Thymus (tissue), 11 donors: ENCODE measurements around the gene STARD3. TPM values are rescaled to one million over a fixed set of nuclear protein-coding genes. Genes with fewer than 3 reads are reported as not detected.

Experiments used
- DNase-seq, 9 donors: peaks; one replicate each; pipeline ENCODE4 v3.0.0-alpha.2; 2013; ENCODE audit warnings: low spot score in 9 of 9, low read depth in 6 of 9, missing footprints in 1 of 9
- H3K27ac ChIP-seq, 2 donors: one replicate each; pipeline ENCODE4 v1.5.1; 2013; ENCODE audit warnings: control low read depth in 1 of 2, low read depth in 1 of 2, low read length in 1 of 2, mild to moderate bottlenecking in 1 of 2, moderate library complexity in 1 of 2
- H3K27me3 ChIP-seq, 2 donors: one replicate each; pipeline ENCODE4 v1.5.1; 2013; ENCODE audit warnings: low read length in 1 of 2; ENCODE audit not compliant: control insufficient read depth in 2 of 2, insufficient read depth in 1 of 2
- H3K36me3 ChIP-seq, 2 donors: one replicate each; pipeline ENCODE4 v1.5.1; 2013; ENCODE audit warnings: low read length in 1 of 2, mild to moderate bottlenecking in 1 of 2, moderate library complexity in 1 of 2; ENCODE audit not compliant: control insufficient read depth in 2 of 2, insufficient read depth in 2 of 2
- H3K4me1 ChIP-seq, 2 donors: one replicate each; pipeline ENCODE4 v1.5.1; 2013; ENCODE audit warnings: low read length in 2 of 2; ENCODE audit not compliant: control insufficient read depth in 2 of 2, insufficient read depth in 2 of 2
- H3K4me3 ChIP-seq, 2 donors: one replicate each; pipeline ENCODE4 v1.5.1; 2013; ENCODE audit warnings: low read length in 2 of 2, control low read depth in 1 of 2, mild to moderate bottlenecking in 1 of 2
- H3K9me3 ChIP-seq, 2 donors: one replicate each; pipeline ENCODE4 v1.5.1; 2013; ENCODE audit warnings: low read length in 1 of 2, mild to moderate bottlenecking in 1 of 2; ENCODE audit not compliant: control insufficient read depth in 2 of 2, insufficient read depth in 1 of 2
- WGBS: extraction: QIAGEN DNeasy Blood & Tissue Kit; methylation state at CpG from one replicate; pipeline ENCODE4 v1.1.7; 2013; 5-methylcytosine and 5-hydroxymethylcytosine counted together
- polyA plus RNA-seq: library from polyadenylated mRNA; stranded (reverse); fragments of 200-250 nt; gene quantifications from one replicate; pipeline ENCODE4 v1.2.3, GENCODE V29; 2013
- total RNA-seq: library from RNA; stranded (reverse); fragments of 120-200 nt; gene quantifications from one replicate; pipeline ENCODE4 v1.2.4, GENCODE V29; 2013
- donor health status: healthy.

STARD3 gene
- total and polyA plus RNA-seq, 2 donors, result 15.1 to 113 TPM

DNA sequence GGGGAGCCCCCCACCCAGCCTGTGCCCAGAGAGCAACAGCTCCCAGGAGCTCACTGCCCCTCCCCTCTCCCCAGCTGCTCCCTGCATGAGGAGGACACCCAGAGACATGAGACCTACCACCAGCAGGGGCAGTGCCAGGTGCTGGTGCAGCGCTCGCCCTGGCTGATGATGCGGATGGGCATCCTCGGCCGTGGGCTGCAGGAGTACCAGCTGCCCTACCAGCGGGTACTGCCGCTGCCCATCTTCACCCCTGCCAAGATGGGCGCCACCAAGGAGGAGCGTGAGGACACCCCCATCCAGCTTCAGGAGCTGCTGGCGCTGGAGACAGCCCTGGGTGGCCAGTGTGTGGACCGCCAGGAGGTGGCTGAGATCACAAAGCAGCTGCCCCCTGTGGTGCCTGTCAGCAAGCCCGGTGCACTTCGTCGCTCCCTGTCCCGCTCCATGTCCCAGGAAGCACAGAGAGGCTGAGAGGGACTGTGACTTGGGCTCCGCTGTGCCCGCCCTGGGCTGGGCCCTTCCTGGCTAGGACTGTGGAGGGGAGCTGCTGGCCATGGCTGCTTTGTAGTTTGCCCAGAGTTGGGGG is 28.8 kb downstream of the STARD3 start:
- peaks cover 0 to 20% of the 10 kb centered on the region in 2 donors for H3K4me1 ChIP-seq
- H3K27ac ChIP-seq, result no peak overlapping the region
- H3K27me3 ChIP-seq, result peaks cover 35 to 62% of the 10 kb centered on the region in 2 donors
- H3K36me3 ChIP-seq, result peaks cover 26 to 27% of the 10 kb centered on the region in 2 donors
- DNase-seq, result no peak
- 84% methylated on average over 17 of the region's 17 CpGs for WGBS
- no peak overlapping the region for H3K4me3 ChIP-seq
- H3K9me3 ChIP-seq, result peaks cover 0 to 7% of the 10 kb centered on the region in 2 donors

GRCh38 chr17:39666231-39666600 is 29.3 kb downstream of the STARD3 start:
- peaks cover 0 to 16% of the 10 kb centered on the region in 2 donors for H3K4me1 ChIP-seq
- peaks cover 21 to 22% of the 10 kb centered on the region in 2 donors for H3K36me3 ChIP-seq
- H3K4me3 ChIP-seq, result no peak overlapping the region
- 89% methylated on average over 2 of the region's 2 CpGs for WGBS
- peaks cover 35 to 67% of the 10 kb centered on the region in 2 donors for H3K27me3 ChIP-seq
- peaks cover 0 to 7% of the 10 kb centered on the region in 2 donors for H3K9me3 ChIP-seq
- no peak for DNase-seq
- H3K27ac ChIP-seq, result no peak overlapping the region

DNA sequence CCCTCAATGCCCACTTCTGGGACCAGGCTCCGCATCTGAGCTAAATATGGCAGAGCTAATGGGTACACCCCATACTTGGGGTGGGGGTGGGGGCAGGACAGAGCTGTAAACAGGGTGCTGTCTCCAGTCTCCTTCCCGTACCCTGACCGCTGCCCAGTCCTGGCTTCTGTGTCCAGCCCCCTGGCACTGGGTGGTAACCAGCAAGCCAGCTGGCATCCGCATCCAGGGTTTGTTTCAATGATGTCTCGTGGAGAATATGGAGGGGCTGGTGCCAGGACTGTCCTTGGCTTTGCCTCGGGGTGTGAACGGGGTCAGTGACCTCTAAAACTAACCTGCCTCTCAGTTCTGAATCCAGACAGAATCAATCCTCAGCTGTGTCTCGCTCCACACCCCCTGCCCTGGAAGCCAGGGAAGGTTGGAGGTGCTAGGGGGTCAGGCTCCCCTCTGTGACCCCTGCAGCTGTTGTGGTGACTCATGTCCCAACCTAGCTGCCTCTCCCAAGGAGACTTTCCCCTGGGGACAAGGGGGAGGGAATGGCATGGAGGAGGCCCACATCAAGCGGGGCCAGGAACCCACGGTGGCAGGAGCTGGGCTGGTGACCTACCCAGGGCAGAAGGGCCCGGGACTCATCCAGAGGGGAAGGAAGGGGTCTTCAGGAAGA is 29.8 kb downstream of the STARD3 start:
- Histone ChIP-seq H3K9me3 (peaks cover 0 to 7% of the 10 kb centered on the region in 2 donors), H3K36me3 (peaks cover 16 to 17% of the 10 kb centered on the region in 2 donors), H3K4me1 (peaks cover 0 to 14% of the 10 kb centered on the region in 2 donors), H3K27me3 (peaks cover 35 to 72% of the 10 kb centered on the region in 2 donors), H3K27ac (no peak overlapping the region), H3K4me3 (no peak overlapping the region)
- no peak for DNase-seq
- WGBS, result 83% methylated on average over 11 of the region's 11 CpGs

GRCh38 chr17:39667262-39667944 is 30.5 kb downstream of the STARD3 start:
- DNase-seq, result no peak
- peaks cover 0 to 12% of the 10 kb centered on the region in 2 donors for H3K4me1 ChIP-seq
- H3K36me3 ChIP-seq, result peaks cover 9 to 10% of the 10 kb centered on the region in 2 donors
- 11% methylated on average over 49 of the region's 49 CpGs for WGBS
- peaks cover 35 to 76% of the 10 kb centered on the region in 2 donors for H3K27me3 ChIP-seq
- H3K4me3 ChIP-seq, result peak overlapping the region in 1 of 2 donors; percentile 50
- peaks cover 0 to 7% of the 10 kb centered on the region in 2 donors for H3K9me3 ChIP-seq
- no peak overlapping the region for H3K27ac ChIP-seq

DNA sequence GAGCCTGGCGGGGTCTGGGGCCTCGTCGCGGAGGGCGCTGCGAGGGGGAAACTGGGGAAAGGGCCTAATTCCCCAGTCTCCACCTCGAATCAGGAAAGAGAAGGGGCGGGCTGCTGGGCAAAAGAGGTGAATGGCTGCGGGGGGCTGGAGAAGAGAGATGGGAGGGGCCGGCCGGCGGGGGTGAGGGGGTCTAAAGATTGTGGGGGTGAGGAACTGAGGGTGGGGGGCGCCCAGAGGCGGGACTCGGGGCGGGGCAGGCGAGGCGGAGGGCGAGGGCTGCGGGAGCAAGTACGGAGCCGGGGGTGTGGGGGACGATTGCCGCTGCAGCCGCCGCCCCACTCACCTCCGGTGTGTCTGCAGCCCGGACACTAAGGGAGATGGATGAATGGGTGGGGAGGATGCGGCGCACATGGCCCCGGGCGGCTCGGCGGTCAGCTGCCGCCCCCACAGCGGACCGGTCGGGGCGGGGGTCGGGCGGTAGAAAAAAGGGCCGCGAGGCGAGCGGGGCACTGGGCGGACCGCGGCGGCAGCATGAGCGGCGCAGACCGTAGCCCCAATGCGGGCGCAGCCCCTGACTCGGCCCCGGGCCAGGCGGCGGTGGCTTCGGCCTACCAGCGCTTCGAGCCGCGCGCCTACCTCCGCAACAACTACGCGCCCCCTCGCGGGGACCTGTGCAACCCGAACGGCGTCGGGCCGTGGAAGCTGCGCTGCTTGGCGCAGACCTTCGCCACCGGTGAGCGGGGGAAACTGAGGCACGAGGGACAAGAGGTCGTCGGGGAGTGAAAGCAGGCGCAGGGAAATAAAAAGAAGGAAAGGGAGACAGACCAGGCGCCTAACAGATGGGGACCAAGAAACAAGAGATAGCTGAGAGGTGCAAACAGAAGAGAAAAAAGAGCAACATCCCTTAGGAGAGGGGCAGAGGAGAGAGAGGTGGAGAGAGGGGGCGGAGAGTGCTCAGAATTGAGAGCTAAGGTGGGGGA is 31.3 kb downstream of the STARD3 start, which contains the start of gene PNMT:
PNMT (plus strand) TSS at position 509 of the 980 bp plus-strand sequence; CDS start at position 532, 23 bp downstream.
- Histone ChIP-seq H3K9me3 (peaks cover 0 to 7% of the 10 kb centered on the region in 2 donors), H3K27me3 (peaks cover 35 to 76% of the 10 kb centered on the region in 2 donors), H3K4me3 (peak within 1 kb of the TSS in 1 of 2 donors; percentile 50), H3K36me3 (peaks cover under 1 to 2% of the 10 kb centered on the region in 2 donors), H3K4me1 (peaks cover 0 to 12% of the 10 kb centered on the region in 2 donors), H3K27ac (no peak within 1 kb of the TSS)
- peak in 6 of 9 donors; percentile 43 to 77 (median 60) for DNase-seq
- WGBS, result 3% methylated on average over 85 of the region's 85 CpGs

GRCh38 chr17:39669897-39670735 is 33.2 kb downstream of the STARD3 start:
- Histone ChIP-seq H3K27ac (no peak overlapping the region), H3K4me1 (peaks cover 0 to 21% of the 10 kb centered on the region in 2 donors), H3K36me3 (no peaks in the 10 kb centered on the region), H3K4me3 (no peak overlapping the region), H3K27me3 (peaks cover 35 to 70% of the 10 kb centered on the region in 2 donors), H3K9me3 (peaks cover 0 to 7% of the 10 kb centered on the region in 2 donors)
- DNase-seq, result no peak
- 95% methylated on average over 23 of the region's 23 CpGs for WGBS

- DNase-seq, result no peak
- Histone ChIP-seq H3K4me3 (no peak overlapping the region), H3K4me1 (peaks cover 0 to 27% of the 10 kb centered on the region in 2 donors), H3K9me3 (peaks cover 0 to 7% of the 10 kb centered on the region in 2 donors), H3K27me3 (peaks cover 30 to 64% of the 10 kb centered on the region in 2 donors), H3K27ac (no peak overlapping the region), H3K36me3 (no peaks in the 10 kb centered on the region)
- 81% methylated on average over 4 of the region's 4 CpGs for WGBS
Measured at GRCh38 chr17:39670746-39671145, 33.8 kb downstream of the STARD3 start.
